Liver (tissue), 9 donors: Measurements from ENCODE around the gene CARMIL3. TPM values are rescaled to one million over a fixed set of nuclear protein-coding genes. Genes with fewer than 3 reads are reported as not detected.

Experiments used
- DNase-seq: peaks from one replicate; pipeline ENCODE4 v3.0.0-alpha.2; 2017; ENCODE audit warnings: low spot score
- H3K27ac ChIP-seq, 2 donors: one replicate each; pipeline ENCODE4 v1.7.0; 2013; ENCODE audit warnings: inconsistent platforms in 2 of 2, low read length in 2 of 2, control low read depth in 1 of 2, low read depth in 1 of 2, mild to moderate bottlenecking in 1 of 2
- H3K27me3 ChIP-seq, 4 donors: one replicate each; pipeline versions ENCODE4 v1.6.1 to v1.7.0; 2013; ENCODE audit warnings: low read length in 3 of 4, inconsistent platforms in 1 of 4, mild to moderate bottlenecking in 1 of 4, moderate library complexity in 1 of 4; ENCODE audit not compliant: control insufficient read depth in 4 of 4, insufficient read depth in 4 of 4
- H3K36me3 ChIP-seq, 4 donors: one replicate each; pipeline versions ENCODE4 v1.6.1 to v1.7.0; 2013; ENCODE audit warnings: low read length in 3 of 4, mild to moderate bottlenecking in 3 of 4, low read depth in 1 of 4, moderate library complexity in 1 of 4; ENCODE audit not compliant: control insufficient read depth in 4 of 4, insufficient read depth in 3 of 4
- H3K4me1 ChIP-seq, 4 donors: one replicate each; pipeline versions ENCODE4 v1.6.1 to v1.7.0; 2013; ENCODE audit warnings: low read length in 3 of 4, mild to moderate bottlenecking in 3 of 4, moderate library complexity in 1 of 4; ENCODE audit not compliant: control insufficient read depth in 4 of 4, insufficient read depth in 4 of 4
- H3K4me3 ChIP-seq, 3 donors: one replicate each; pipeline versions ENCODE4 v1.6.1 to v1.7.0; 2013; ENCODE audit warnings: low read length in 3 of 3, control low read depth in 1 of 3, low read depth in 1 of 3, mild to moderate bottlenecking in 1 of 3
- H3K9ac ChIP-seq, 2 donors: one replicate each; pipeline ENCODE4 v1.7.0; 2013; ENCODE audit warnings: low read length in 2 of 2, mild to moderate bottlenecking in 2 of 2, moderate library complexity in 2 of 2, control low read depth in 1 of 2, low read depth in 1 of 2
- H3K9me3 ChIP-seq, 4 donors: one replicate each; pipeline versions ENCODE4 v1.6.1 to v1.7.0; 2013; ENCODE audit warnings: low read length in 3 of 4; ENCODE audit not compliant: control insufficient read depth in 4 of 4
- EGR1 ChIP-seq, 2 donors: IDR thresholded peaks; 2 replicates each; pipeline ENCODE4 v1.6.1; 2016 to 2018; ENCODE audit warnings: antibody characterized with exemption in 2 of 2, low read depth in 2 of 2
- FOXA1 ChIP-seq: IDR thresholded peaks from 2 replicates; pipeline ENCODE4 v1.6.1; 2016; ENCODE audit warnings: antibody characterized with exemption
- FOXA2 ChIP-seq: IDR thresholded peaks from 2 replicates; pipeline ENCODE4 v1.6.1; 2016; ENCODE audit warnings: antibody characterized with exemption
- GABPA ChIP-seq, 2 donors: IDR thresholded peaks in 1 of 2; conservative IDR thresholded peaks in 1 of 2; 2 replicates each; pipeline ENCODE4 v1.6.1; 2016; ENCODE audit warnings: antibody characterized with exemption in 2 of 2, mild to moderate bottlenecking in 1 of 2, moderate library complexity in 1 of 2
- HNF4G ChIP-seq: IDR thresholded peaks from 2 replicates; pipeline ENCODE4 v1.6.1; 2016; ENCODE audit warnings: antibody characterized with exemption
- JUND ChIP-seq, 2 donors: IDR thresholded peaks; 2 replicates each; pipeline ENCODE4 v1.6.1; 2016; ENCODE audit warnings: antibody characterized with exemption in 2 of 2
- NR2F2 ChIP-seq: IDR thresholded peaks from 2 replicates; pipeline ENCODE4 v1.6.1; 2016; ENCODE audit warnings: antibody characterized with exemption
- RAD21 ChIP-seq, 2 donors: IDR thresholded peaks; 2 replicates each; pipeline ENCODE4 v1.6.1; 2016; ENCODE audit warnings: antibody characterized with exemption in 2 of 2, mild to moderate bottlenecking in 2 of 2
- REST ChIP-seq: IDR thresholded peaks from 2 replicates; pipeline ENCODE4 v1.6.1; 2016; ENCODE audit warnings: antibody characterized with exemption, mild to moderate bottlenecking
- RXRA ChIP-seq, 2 donors: IDR thresholded peaks; 2 replicates each; pipeline ENCODE4 v1.6.1; 2017 to 2018; ENCODE audit warnings: antibody characterized with exemption in 2 of 2, mild to moderate bottlenecking in 1 of 2
- TAF1 ChIP-seq: conservative IDR thresholded peaks from 2 replicates; pipeline ENCODE4 v1.6.1; 2016; ENCODE audit warnings: antibody characterized with exemption, mild to moderate bottlenecking
- YY1 ChIP-seq: IDR thresholded peaks from 2 replicates; pipeline ENCODE4 v1.6.1; 2016; ENCODE audit warnings: antibody characterized with exemption, mild to moderate bottlenecking
- ZBTB33 ChIP-seq: IDR thresholded peaks from 2 replicates; pipeline ENCODE4 v1.6.1; 2016; ENCODE audit warnings: antibody characterized with exemption
- WGBS: extraction: QIAGEN DNeasy Blood & Tissue Kit; methylation state at CpG from one replicate; pipeline ENCODE4 v1.1.7; 2013; 5-methylcytosine and 5-hydroxymethylcytosine counted together
- polyA plus RNA-seq, 2 donors: library from polyadenylated mRNA; stranded (reverse) in 1 of 2; unstranded in 1 of 2; fragments of 200-250 nt in 1 of 2; fragments of >200 nt in 1 of 2; fragmentation: Nextera tagmentation in 1 of 2; extraction: Ambion mirVana in 1 of 2; gene quantifications; one replicate each; pipeline versions ENCODE4 v1.2.1 to v1.2.3, GENCODE V29; 2013 to 2015
- total RNA-seq, 2 donors: library from RNA; depleted of rRNA; stranded (reverse); fragments of >200 nt; gene quantifications; one replicate each; pipeline ENCODE4 v1.2.3, GENCODE V29; 2014
- TF ChIP-seq, protein P1 (sequence below): IDR thresholded peaks from 2 replicates; pipeline ENCODE4 v1.6.1; 2016; ENCODE audit warnings: antibody characterized with exemption
- TF ChIP-seq, protein P2 (sequence below): fragments of 150-350 bp; IDR thresholded peaks from 2 replicates; pipeline ENCODE4 v1.5.1; 2017; ENCODE audit warnings: improper control_type of control experiment, low read depth, low read length; ENCODE audit not compliant: missing input control
- donor health status: healthy.
- donor health status: healthy.
- donor health status: healthy.
- donor health status: healthy.
- donor health status: healthy.

The CARMIL3 gene
- total and polyA plus RNA-seq, 4 donors = 0.05 to 0.17 (median 0.17) TPM

- Histone ChIP-seq H3K9ac (peak overlapping the region; percentile 48 to 77), H3K4me1 (peaks cover 7 to 18% (median 10%) of the 10 kb centered on the region in 4 donors), H3K27ac (no peak overlapping the region), H3K36me3 (no peaks in the 10 kb centered on the region), H3K4me3 (peak overlapping the region; percentile 63 to 66 (median 63)), H3K9me3 (no peaks in the 10 kb centered on the region), H3K27me3 (no peaks in the 10 kb centered on the region)
- DNase-seq = no peak
- TF ChIP-seq REST (no peak), HNF4G (no peak), ZBTB33 (no peak), YY1 (no peak), RXRA (IDR thresholded peaks at IDR 0.05) (no peak), RAD21 (IDR thresholded peaks at IDR 0.05) (no peak), JUND (IDR thresholded peaks at IDR 0.05) (no peak), FOXA1 (no peak), TAF1 (no peak), GABPA (IDR thresholded peaks at IDR 0.05 in 1 of 2, conservative IDR thresholded peaks at IDR 0.05 in 1 of 2) (no peak), NR2F2 (no peak)
- TF ChIP-seq, protein P1, sequence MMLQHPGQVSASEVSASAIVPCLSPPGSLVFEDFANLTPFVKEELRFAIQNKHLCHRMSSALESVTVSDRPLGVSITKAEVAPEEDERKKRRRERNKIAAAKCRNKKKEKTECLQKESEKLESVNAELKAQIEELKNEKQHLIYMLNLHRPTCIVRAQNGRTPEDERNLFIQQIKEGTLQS = no peak
- WGBS = 44% methylated on average over 20 of the region's 20 CpGs
These were observed 527 bp upstream of the CARMIL3 start for GRCh38 chr14:24051176-24051788.

DNA sequence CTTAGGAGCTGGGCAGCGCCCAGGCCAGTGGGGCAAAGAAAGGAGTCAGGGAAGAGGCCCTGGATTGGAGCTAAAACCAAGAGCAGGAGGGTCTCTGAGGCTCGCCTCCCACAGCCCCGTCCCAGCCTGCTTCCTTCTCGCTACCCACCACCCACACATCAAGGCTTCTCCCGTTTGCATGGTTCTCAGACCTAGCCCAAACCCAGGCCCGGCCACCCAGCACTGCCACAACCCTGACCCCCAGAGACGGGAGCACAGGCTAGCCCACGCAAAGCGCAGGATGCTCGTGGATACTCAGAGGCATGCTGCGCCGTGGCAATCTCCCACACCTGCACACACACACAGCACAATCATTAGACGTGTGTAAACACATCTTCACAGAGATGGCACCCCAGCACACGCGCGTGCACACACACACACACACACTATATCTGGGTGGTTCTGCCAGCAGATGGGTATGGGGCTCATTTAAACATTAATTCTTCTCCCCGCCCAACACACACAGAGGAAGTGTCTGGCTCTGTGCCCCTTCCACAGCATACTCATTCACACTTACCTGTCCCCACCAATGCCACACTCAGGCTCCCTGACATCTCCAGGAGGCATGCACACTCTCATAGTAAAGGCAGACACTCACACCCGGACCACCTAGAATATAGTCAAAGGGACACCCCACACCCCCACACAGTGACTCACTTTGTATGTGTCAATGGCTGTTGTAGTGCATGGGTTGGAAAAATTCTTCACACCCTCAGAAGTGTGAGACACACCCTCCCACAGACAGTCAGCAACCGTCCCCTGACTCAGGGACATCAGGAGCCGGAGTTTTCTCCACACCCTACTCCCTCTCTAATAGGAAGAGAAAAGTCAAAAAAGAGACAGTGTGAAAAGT, 1.1 kb downstream of the CARMIL3 start:
- Histone ChIP-seq H3K4me1 (peaks cover 10 to 34% (median 22%) of the 10 kb centered on the region in 4 donors), H3K4me3 (peak overlapping the region in 1 of 3 donors; percentile 63), H3K36me3 (no peaks in the 10 kb centered on the region), H3K27ac (no peak overlapping the region), H3K27me3 (no peaks in the 10 kb centered on the region), H3K9ac (no peak overlapping the region), H3K9me3 (no peaks in the 10 kb centered on the region)
- 65% methylated on average over 20 of the region's 20 CpGs for WGBS
- DNase-seq = no peak
- TF ChIP-seq FOXA2 (no peak), ZBTB33 (no peak), EGR1 (IDR thresholded peaks at IDR 0.05; ENCODE audit: low read depth in 2 of 2) (no peak), HNF4G (no peak), YY1 (no peak), RAD21 (IDR thresholded peaks at IDR 0.05) (no peak), JUND (IDR thresholded peaks at IDR 0.05) (no peak), GABPA (IDR thresholded peaks at IDR 0.05 in 1 of 2, conservative IDR thresholded peaks at IDR 0.05 in 1 of 2) (no peak), FOXA1 (no peak), RXRA (IDR thresholded peaks at IDR 0.05) (no peak)
- TF ChIP-seq, protein P1 = no peak
- TF ChIP-seq, protein P2, sequence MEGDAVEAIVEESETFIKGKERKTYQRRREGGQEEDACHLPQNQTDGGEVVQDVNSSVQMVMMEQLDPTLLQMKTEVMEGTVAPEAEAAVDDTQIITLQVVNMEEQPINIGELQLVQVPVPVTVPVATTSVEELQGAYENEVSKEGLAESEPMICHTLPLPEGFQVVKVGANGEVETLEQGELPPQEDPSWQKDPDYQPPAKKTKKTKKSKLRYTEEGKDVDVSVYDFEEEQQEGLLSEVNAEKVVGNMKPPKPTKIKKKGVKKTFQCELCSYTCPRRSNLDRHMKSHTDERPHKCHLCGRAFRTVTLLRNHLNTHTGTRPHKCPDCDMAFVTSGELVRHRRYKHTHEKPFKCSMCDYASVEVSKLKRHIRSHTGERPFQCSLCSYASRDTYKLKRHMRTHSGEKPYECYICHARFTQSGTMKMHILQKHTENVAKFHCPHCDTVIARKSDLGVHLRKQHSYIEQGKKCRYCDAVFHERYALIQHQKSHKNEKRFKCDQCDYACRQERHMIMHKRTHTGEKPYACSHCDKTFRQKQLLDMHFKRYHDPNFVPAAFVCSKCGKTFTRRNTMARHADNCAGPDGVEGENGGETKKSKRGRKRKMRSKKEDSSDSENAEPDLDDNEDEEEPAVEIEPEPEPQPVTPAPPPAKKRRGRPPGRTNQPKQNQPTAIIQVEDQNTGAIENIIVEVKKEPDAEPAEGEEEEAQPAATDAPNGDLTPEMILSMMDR = no peak
